Tibial nerve (tissue), 4 donors: ENCODE measurements around the gene PDSS2.

ENCODE experiments used
- EP300 ChIP-seq, 2 donors: sonication (generic); formaldehyde crosslinking; IDR thresholded peaks; one replicate each; pipeline ENCODE4 v1.6.1; 2017; ENCODE audit warnings: antibody characterized with exemption in 2 of 2, mild to moderate bottlenecking in 1 of 2
- POLR2A ChIP-seq, 2 donors: fragments of 450-650 bp; IDR thresholded peaks; one replicate each; pipeline ENCODE4 v1.6.1; 2017; ENCODE audit warnings: antibody characterized with exemption in 2 of 2, mild to moderate bottlenecking in 2 of 2, moderate library complexity in 2 of 2
- TF ChIP-seq, protein P1 (sequence below), 5 experiments: fragments of 200-600 bp in 3 of 5; fragments of 450-650 bp in 2 of 5; sonication (generic) in 3 of 5; IDR thresholded peaks; one replicate each; pipeline ENCODE4 v1.5.1; 2016 to 2019; ENCODE audit warnings: antibody characterized with exemption in 5 of 5, mild to moderate bottlenecking in 3 of 5, moderate library complexity in 2 of 5

DNA sequence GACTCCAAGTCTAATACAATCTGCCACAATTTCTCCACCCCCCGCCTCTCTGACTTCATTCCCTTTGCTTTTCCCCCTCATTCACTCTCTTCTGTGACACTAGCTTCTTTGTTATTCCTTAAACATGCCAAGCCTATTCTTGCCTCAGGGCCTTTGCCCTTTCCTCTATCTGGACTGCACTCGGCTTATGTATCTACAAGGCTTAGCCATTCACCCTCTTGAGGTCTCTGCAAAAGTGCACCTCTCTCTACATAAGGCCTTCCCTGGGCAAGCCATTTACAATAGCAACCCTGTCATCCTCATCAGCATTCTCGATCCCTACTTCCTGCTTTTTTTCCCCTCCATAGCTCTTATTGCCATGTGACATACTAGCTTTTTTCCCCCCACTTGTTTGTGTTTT lies 168.9 kb downstream of the PDSS2 start:
- TF ChIP-seq EP300 (IDR thresholded peaks at IDR 0.05) = no peak
- TF ChIP-seq, protein P1, sequence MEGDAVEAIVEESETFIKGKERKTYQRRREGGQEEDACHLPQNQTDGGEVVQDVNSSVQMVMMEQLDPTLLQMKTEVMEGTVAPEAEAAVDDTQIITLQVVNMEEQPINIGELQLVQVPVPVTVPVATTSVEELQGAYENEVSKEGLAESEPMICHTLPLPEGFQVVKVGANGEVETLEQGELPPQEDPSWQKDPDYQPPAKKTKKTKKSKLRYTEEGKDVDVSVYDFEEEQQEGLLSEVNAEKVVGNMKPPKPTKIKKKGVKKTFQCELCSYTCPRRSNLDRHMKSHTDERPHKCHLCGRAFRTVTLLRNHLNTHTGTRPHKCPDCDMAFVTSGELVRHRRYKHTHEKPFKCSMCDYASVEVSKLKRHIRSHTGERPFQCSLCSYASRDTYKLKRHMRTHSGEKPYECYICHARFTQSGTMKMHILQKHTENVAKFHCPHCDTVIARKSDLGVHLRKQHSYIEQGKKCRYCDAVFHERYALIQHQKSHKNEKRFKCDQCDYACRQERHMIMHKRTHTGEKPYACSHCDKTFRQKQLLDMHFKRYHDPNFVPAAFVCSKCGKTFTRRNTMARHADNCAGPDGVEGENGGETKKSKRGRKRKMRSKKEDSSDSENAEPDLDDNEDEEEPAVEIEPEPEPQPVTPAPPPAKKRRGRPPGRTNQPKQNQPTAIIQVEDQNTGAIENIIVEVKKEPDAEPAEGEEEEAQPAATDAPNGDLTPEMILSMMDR (IDR thresholded peaks at IDR 0.05) = no peak
- TF ChIP-seq POLR2A (IDR thresholded peaks at IDR 0.05) = no peak
